Fibroblast of skin of right biceps (primary cell): Measurements from ENCODE around the gene SLC24A4.

ENCODE experiments used
- DNase-seq: peaks from one replicate; pipeline ENCODE4 v3.0.0-alpha.2; 2013

SLC24A4 gene

GRCh38 chr14:92404938-92405337, 82.0 kb downstream of the SLC24A4 start:
- no peak for DNase-seq

DNA sequence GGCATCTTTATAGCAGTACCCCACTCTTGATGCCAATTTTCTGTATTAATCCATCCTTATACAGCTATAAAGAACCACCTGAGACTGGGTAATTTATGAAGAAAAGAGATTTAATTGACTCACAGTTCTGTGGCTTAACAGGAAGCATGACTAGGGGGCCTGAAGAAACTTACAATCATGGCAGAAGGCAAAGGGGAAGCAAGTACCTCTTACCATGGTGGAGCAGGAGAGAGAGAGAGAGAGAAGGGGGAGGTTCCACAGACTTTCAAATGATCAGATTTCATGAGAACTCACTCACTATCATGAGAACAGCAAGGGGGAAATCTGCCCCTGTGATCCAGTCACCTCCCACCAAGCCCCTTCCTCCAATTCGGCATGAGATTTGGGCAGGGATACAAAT, 84.4 kb downstream of the SLC24A4 start:
- DNase-seq = no peak

- peak; percentile 31 for DNase-seq
Observed at GRCh38 chr14:92409043-92409442, 86.1 kb downstream of the SLC24A4 start.

- DNase-seq = no peak
Observed at GRCh38 chr14:92411135-92411534, 88.2 kb downstream of the SLC24A4 start.

GRCh38 chr14:92411941-92412340, 89.0 kb downstream of the SLC24A4 start:
- DNase-seq = peak; percentile 17

GRCh38 chr14:92412912-92413311, 89.9 kb downstream of the SLC24A4 start:
- DNase-seq = peak; percentile 84

DNA sequence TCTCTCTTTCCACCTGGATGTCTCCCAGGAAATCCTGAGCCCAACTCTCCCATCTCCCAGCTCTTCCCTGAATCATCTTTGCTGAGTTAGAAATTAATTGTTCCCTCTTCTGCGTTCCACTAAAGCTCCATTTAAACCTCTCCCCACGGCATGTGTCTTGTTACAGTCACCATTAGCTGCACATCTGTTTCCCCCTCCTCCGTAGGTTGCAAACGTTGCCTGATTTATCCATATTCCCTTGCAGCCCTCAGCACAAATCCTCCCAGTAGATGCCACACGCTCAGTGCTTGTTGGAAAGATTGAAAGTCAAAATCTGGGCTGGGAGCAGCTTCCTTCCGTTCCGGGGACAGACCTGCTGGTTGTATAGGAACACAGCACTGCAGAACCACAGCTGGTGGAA, 90.4 kb downstream of the SLC24A4 start:
- DNase-seq = peak; percentile 47

DNA sequence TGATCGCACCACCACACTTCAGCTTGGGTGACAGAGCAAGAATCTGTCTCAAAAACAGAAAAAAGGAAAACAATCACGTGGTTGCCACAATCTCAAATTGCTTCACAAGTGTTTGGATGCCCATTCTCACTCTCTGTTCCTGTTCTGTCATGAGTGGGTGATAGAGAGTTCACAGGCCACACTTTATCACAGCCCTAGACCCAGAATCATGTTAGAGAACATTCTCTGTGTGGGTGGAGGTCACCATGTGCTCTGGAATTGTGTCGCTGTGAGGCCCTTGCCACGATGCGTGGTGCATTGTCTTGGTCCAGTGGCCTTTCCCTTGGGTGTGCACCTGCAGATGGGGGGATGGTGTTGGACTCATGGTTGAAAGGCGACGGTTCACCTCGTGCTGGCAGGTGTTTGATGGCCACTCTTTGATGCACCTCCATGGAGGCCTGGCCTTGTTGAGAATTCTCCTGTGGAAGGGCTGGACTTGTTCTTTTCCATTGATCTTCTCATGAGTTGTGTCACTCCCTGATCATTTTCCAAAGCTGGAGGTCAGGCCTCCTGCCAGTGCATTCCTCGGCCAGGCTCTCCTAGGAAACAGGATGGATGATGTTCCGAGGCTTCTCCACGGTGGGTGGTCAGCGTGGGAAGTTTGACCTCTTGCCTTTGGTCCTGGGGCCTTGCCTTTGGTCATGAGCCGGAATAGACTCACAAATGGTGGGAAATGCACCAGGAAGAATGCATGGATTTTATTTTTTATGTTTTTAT, 91.9 kb downstream of the SLC24A4 start:
- DNase-seq = no peak

GRCh38 chr14:92415969-92416368, 93.0 kb downstream of the SLC24A4 start:
- DNase-seq = no peak

DNA sequence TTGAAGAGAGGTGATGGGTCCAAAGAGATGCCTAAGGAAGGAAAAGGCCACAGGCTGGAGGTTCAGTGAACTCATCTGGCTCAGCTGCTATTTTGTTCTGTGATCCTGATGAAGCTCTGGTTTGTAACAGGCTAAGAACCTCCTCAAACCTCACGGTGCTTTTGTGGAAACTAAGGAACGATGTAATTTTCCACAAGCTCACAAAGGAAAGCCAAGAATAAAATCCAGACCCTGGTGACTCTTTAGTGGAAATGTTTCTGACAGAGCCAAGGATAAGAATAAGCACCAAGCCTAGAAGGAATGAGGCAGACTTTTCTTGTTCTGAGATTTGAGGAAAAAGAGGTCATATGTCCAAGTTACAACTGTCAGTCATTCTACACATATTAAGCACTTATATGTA, 93.6 kb downstream of the SLC24A4 start:
- no peak for DNase-seq

GRCh38 chr14:92417759-92418158, 94.8 kb downstream of the SLC24A4 start:
- no peak for DNase-seq

GRCh38 chr14:92421751-92422150, 98.8 kb downstream of the SLC24A4 start:
- DNase-seq = peak; percentile 61

- peak; percentile 74 for DNase-seq
Observed at GRCh38 chr14:92425101-92425500, 102.1 kb downstream of the SLC24A4 start.

GRCh38 chr14:92426237-92426636, 103.3 kb downstream of the SLC24A4 start:
- peak; percentile 73 for DNase-seq

- DNase-seq = no peak
Observed at GRCh38 chr14:92427096-92427495, 104.1 kb downstream of the SLC24A4 start.

GRCh38 chr14:92430686-92431085, 107.7 kb downstream of the SLC24A4 start:
- no peak for DNase-seq

DNA sequence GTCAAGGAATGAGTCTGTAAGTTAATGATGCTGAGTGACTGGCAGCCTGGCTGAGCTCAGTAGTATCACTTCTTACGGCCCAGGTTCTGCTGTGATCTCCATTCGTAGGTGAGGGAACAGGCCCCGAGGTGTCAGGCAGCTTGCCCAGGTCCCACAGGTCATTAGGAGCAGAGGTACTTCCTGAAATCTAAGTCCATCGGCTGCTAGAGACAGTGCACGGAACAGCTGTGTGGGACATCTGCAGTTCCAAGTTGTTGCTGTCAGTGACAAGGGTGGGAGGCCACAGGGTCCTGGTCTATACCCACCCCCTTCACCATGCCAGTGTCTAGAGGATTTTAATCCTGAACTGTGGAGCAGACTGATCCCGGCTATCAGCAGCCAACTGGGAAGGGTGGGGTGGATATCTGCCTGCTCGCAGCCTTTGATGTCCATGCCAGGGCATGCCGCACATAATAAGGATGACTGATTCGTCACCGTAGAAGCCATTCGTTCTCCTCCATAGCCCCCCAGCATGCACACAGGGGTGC, 108.3 kb downstream of the SLC24A4 start:
- DNase-seq = no peak

DNA sequence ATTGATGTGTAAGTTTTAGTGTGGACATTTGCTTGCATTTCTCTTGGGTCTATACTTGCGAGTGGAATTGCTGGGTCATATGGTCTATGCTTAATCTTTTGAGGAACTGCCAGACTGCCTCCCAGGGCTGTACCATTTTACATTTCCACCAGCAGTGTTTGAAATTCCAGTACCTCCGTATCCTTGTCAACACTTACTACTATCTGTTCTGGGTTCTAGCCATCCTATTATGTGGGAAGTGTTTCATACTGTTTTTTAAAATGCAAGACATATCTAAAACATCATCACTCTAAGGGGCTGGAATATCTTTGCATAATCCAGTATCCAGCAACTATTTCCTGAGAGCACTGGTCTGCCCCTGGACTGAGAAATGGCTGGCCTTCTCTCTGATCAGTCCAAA, 110.4 kb downstream of the SLC24A4 start:
- no peak for DNase-seq

DNA sequence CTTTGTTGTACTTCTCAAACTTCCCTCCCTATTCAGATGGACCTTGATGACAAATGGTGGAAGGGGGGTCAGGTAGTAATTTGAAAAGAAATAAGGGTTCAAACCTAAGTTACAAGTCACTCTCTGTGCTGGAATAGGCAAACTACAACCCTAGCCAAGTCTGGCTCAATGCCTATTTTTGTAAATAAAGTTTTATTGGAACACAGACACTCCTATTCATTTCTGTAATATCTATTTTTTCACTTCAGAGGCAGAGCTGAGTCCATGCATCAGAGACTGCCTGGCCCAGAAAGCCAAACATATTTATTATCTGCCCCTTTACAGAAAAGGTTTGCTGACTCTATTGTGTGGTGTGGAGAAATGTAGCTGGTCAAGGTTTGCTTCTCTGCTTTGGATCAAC, 112.2 kb downstream of the SLC24A4 start:
- DNase-seq = no peak

DNA sequence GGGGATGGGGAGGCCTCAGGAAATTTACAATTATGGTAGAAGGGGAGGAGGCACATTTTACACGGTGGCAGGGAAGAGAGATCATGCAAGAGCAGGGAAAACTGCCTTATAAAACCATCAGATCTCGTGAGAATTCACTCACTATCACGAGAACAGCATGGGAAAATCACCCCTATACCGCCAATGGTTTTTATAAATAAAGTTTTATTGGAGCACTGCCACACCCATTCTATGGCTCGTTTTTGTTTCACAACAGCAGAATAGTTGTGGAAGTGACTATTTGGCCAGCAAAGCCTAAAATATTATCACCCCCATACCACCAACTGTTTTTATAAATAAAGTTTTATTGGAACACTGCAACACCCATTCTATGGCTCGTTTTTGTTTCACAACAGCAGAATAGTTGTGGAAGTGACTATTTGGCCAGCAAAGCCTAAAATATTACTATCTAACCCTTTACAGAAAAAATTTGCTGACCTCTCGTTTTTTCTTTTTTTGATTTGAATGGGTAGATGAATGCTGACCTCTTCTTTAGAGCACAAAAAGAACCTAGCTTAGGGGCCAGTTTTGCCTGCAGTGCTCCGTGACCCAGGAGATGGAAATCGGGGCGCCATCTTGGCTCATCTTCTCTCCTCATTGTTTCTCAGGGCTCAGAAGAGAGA, 113.3 kb downstream of the SLC24A4 start:
- no peak for DNase-seq

DNA sequence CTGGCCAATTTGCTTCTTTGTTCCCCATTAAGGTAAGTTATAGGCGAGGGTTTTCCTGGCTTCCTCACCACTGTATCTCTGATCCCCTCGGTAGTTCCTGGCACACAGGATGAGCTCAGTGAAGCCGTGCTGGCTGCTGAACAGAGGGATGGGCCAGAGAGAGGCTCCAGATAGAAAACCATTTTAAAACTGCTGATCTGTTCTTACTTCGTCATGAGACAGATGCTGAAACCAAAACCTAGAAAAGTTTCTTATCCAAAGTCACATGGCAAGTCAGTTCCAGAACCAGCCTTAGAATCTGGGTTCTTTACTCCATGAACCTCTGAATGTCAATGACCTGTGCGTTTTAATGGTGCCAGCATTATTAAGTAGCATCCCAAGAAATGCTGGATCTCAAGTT, 114.3 kb downstream of the SLC24A4 start:
- DNase-seq = no peak

- DNase-seq = no peak
Observed at GRCh38 chr14:92437729-92438285, 114.8 kb downstream of the SLC24A4 start.

DNA sequence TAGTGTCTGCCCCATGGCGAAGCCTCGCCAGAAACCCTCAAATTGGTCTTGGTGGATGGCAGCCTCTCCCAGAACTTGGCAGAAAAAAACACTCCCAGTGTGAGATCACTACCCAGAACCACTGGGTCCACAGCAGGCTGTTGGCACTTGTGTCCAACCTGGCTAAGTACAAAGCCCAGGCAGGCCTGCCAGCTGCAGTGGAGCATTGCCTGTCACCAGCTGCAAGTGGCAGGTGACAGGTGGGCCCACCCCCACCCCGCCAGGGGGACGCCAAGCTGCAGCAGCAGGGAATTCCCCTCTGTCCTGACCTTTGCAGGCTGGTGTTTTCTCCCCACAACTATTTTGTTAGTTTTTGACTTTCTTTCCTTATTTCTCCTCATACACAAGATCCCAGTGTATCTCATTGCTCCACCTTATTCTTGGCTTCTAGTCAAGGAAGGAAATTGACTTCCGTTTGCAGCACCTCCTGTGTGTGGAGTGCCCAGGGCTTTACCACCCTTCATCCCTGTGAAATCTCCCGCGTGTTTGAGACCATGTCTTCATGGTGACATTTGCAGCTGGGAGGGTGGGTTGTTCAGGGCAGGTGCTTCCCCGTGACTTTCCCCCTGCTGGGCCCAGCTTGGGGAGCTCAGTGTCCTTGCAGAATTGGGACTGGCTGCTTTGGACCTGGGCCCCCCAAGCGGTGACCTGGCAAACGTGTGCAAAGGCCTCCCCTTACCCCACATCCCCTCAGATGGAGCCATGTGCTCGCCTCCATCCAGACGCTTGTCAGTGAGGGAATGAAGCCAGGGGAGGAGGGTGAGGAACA, 116.8 kb downstream of the SLC24A4 start:
- DNase-seq = no peak
